ENCODE measurements around the gene GPR39. TPM values are rescaled to one million over a fixed set of nuclear protein-coding genes. Genes with fewer than 3 reads are reported as not detected.

GPR39 gene
- total RNA-seq, 2 donors from 2014 or later: 1.9 to 2.7 TPM

- Histone ChIP-seq H3K9me3 (no peaks in the 10 kb centered on the region), H3K27ac (no peak overlapping the region), H3K36me3 (no peaks in the 10 kb centered on the region), H3K27me3 (replicated peaks; ENCODE audit: insufficient read depth) (no peaks in the 10 kb centered on the region), H3K4me3 (no peak overlapping the region), H3K4me1 (ENCODE audit: control insufficient read depth in 1 of 2, low read depth in 2 of 2) (no peaks in the 10 kb centered on the region)
- no peak for TF ChIP-seq CTCF (IDR thresholded peaks at IDR 0.05)
- DNase-seq (ENCODE audit: low spot score) (no peak), ATAC-seq (ENCODE audit: insufficient number of reproducible peaks, low FRiP score, low read depth) (no peak)
These were observed 79.3 kb downstream of the GPR39 start for GRCh38 chr2:132495881-132496280.

- Histone ChIP-seq H3K27me3 (replicated peaks; ENCODE audit: insufficient read depth) (no peaks in the 10 kb centered on the region), H3K36me3 (no peaks in the 10 kb centered on the region), H3K27ac (no peak overlapping the region), H3K4me1 (ENCODE audit: control insufficient read depth in 1 of 2, low read depth in 2 of 2) (no peaks in the 10 kb centered on the region), H3K9me3 (no peaks in the 10 kb centered on the region), H3K4me3 (no peak overlapping the region)
- no peak for TF ChIP-seq CTCF (IDR thresholded peaks at IDR 0.05)
- DNase-seq (ENCODE audit: low spot score) (no peak), ATAC-seq (ENCODE audit: insufficient number of reproducible peaks, low FRiP score, low read depth) (no peak)
These were observed 80.0 kb downstream of the GPR39 start for GRCh38 chr2:132496555-132496954.

GRCh38 chr2:132497591-132497990 is 81.0 kb downstream of the GPR39 start:
- DNase-seq (ENCODE audit: low spot score): no peak
- no peaks in the 10 kb centered on the region for H3K27me3 ChIP-seq (replicated peaks; ENCODE audit: insufficient read depth)
- H3K9me3 ChIP-seq: no peaks in the 10 kb centered on the region
- ATAC-seq (ENCODE audit: insufficient number of reproducible peaks, low FRiP score, low read depth): no peak
- no peaks in the 10 kb centered on the region for H3K36me3 ChIP-seq
- TF ChIP-seq CTCF (IDR thresholded peaks at IDR 0.05): no peak
- H3K4me3 ChIP-seq: no peak overlapping the region
- no peak overlapping the region for H3K27ac ChIP-seq
- no peaks in the 10 kb centered on the region for H3K4me1 ChIP-seq (ENCODE audit: control insufficient read depth in 1 of 2, low read depth in 2 of 2)

- Histone ChIP-seq H3K4me1 (ENCODE audit: control insufficient read depth in 1 of 2, low read depth in 2 of 2) (no peaks in the 10 kb centered on the region), H3K27me3 (replicated peaks; ENCODE audit: insufficient read depth) (no peaks in the 10 kb centered on the region), H3K9me3 (no peaks in the 10 kb centered on the region), H3K27ac (no peak overlapping the region), H3K4me3 (no peak overlapping the region), H3K36me3 (no peaks in the 10 kb centered on the region)
- DNase-seq (ENCODE audit: low spot score) (no peak), ATAC-seq (ENCODE audit: insufficient number of reproducible peaks, low FRiP score, low read depth) (no peak)
- no peak for TF ChIP-seq CTCF (IDR thresholded peaks at IDR 0.05)
These were observed 87.1 kb downstream of the GPR39 start for GRCh38 chr2:132503701-132504100.

- H3K27ac ChIP-seq: no peak overlapping the region
- no peak overlapping the region for H3K4me3 ChIP-seq
- TF ChIP-seq CTCF (IDR thresholded peaks at IDR 0.05): no peak
- DNase-seq (ENCODE audit: low spot score) (no peak), ATAC-seq (ENCODE audit: insufficient number of reproducible peaks, low FRiP score, low read depth) (no peak)
- no peaks in the 10 kb centered on the region for H3K36me3 ChIP-seq
- no peaks in the 10 kb centered on the region for H3K4me1 ChIP-seq (ENCODE audit: control insufficient read depth in 1 of 2, low read depth in 2 of 2)
- H3K27me3 ChIP-seq (replicated peaks; ENCODE audit: insufficient read depth): no peaks in the 10 kb centered on the region
- no peaks in the 10 kb centered on the region for H3K9me3 ChIP-seq
These were observed 98.4 kb downstream of the GPR39 start for GRCh38 chr2:132515010-132515409.
